NT2/D1 (cell line): ENCODE measurements around the gene BCL7A.

Experiments used
- SUZ12 ChIP-seq: IDR thresholded peaks from 2 replicates; pipeline ENCODE4 v1.6.1; 2011; ENCODE audit not compliant: insufficient read length, insufficient read depth; ENCODE audit errors: extremely low read depth
- YY1 ChIP-seq: IDR thresholded peaks from 2 replicates; pipeline ENCODE4 v1.6.1; 2011; ENCODE audit not compliant: insufficient read length, insufficient read depth

DNA sequence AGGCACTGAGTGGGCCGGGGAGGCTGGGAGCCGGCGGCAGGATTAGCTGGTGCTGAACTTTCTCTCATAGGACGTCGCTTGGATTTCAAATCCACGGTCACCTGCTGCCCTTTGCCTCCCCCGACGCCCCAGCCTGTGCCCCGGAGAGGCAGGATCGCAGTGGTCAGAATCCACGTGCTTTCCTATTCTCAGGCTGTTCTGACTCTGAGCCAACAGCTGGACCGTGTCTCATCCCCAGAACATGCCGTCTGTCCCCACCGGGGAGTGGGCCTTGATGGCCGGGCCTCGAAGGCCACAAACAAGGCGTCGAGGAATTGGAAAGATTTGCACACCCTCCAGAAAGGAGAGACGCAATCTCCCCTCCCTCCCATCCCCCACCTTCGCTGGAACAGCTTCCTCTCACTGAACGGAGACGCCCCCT is 38.4 kb downstream of the BCL7A start:
- no peak for TF ChIP-seq YY1
- TF ChIP-seq SUZ12 = no peak
